Pancreas (tissue), 10 donors: ENCODE data around the gene NECAB2. TPM values are rescaled to one million over a fixed set of nuclear protein-coding genes. Genes with fewer than 3 reads are reported as not detected.
A peak's percentile ranks its signal among the peaks of the same experiment; 100 is the strongest.

Source experiments
- ATAC-seq, 4 donors: fragments of 200-7000 bp; cut with Tn5 transposase; one replicate each; pipeline versions ENCODE4 v1.8.0 to v1.9.1; 2020; ENCODE audit warnings: mild to moderate bottlenecking in 4 of 4, moderate library complexity in 4 of 4
- DNase-seq, 6 donors: peaks; one replicate each; pipeline ENCODE4 v3.0.0-alpha.2; 2020
- FAIRE-seq: peaks from 2 replicates; lab custom pipeline; 2012; peaks lifted over from hg19 to GRCh38; lab: Jason Lieb, UNC
- H3K27ac ChIP-seq, 4 donors: fragments of 200-600 bp; sonication (generic); 1 replicate in 3 of 4; 2 replicates in 1 of 4; pipeline versions ENCODE4 v1.5.0 to v1.8.0; 2020
- H3K27me3 ChIP-seq, 4 donors: fragments of 200-600 bp; one replicate each; pipeline ENCODE4 v1.8.0; 2021
- H3K36me3 ChIP-seq, 3 donors: fragments of 200-600 bp; sonication (generic) in 1 of 3; one replicate each; pipeline versions ENCODE4 v1.5.0 to v1.8.0; 2020 to 2021
- H3K4me1 ChIP-seq, 3 donors: fragments of 200-600 bp; one replicate each; pipeline ENCODE4 v1.8.0; 2021
- H3K4me3 ChIP-seq, 4 donors: fragments of 200-600 bp; sonication (generic) in 2 of 4; one replicate each; pipeline versions ENCODE4 v1.5.0 to v1.8.0; 2020 to 2021
- H3K9me3 ChIP-seq, 4 donors: fragments of 200-600 bp; one replicate each; pipeline ENCODE4 v1.8.0; 2021
- CTCF ChIP-seq, 4 donors: fragments of 200-600 bp; sonication (generic) in 3 of 4; IDR thresholded peaks; one replicate each; pipeline versions ENCODE4 v1.5.0 to v1.8.0; 2021; ENCODE audit warnings: antibody characterized with exemption in 4 of 4
- WGBS, 2 donors: extraction: QIAGEN DNeasy Blood & Tissue Kit; methylation state at CpG; one replicate each; pipeline ENCODE4 v1.1.7; 2013; 5-methylcytosine and 5-hydroxymethylcytosine counted together
- intact Hi-C, 3 donors: fragments of 100-400 bp; cut with DNase I; formaldehyde crosslinking; loops; one replicate each; pipeline versions ENCODE4 v1.11.1 to v1.14.2; 2022
- polyA plus RNA-seq, 2 donors: library from polyadenylated mRNA; stranded (reverse); fragments of 200-250 nt; gene quantifications; one replicate each; pipeline ENCODE4 v1.2.3, GENCODE V29; 2013
- total RNA-seq, 6 donors: library from RNA; stranded (reverse); fragmentation: NEBNext Ultra II Directional in 4 of 6; extraction: Animal tissue kit (Norgen Biotek cat#: 25700) in 4 of 6; gene quantifications; one replicate each; pipeline versions ENCODE4 v1.2.1 to v1.2.4, GENCODE V29; 2021 to 2023
- donor health status: healthy with polysubstance abuse.
- donor health status: DM: no; HTN: no; CAD: no; lungs with moderate emphysema.
- donor health status: DM: no; HTN: no; CAD: no.
- donor health status: control.
- donor health status: control.
- donor health status: Bipolar disorder and iron deficiency.
- donor health status: DM: yes; HTN: yes; CAD: no.
- donor health status: DM: no; HTN: no; CAD: no.
- donor health status: DM: no; HTN: no; CAD: no.
- donor health status: DM: yes; HTN: yes; CAD: no.

NECAB2 gene
- total and polyA plus RNA-seq, 8 donors: 0.37 to 23.8 (median 1.2) TPM

- Histone ChIP-seq H3K27ac (no peak overlapping the region), H3K4me1 (no peaks in the 10 kb centered on the region), H3K9me3 (no peaks in the 10 kb centered on the region), H3K36me3 (no peaks in the 10 kb centered on the region), H3K4me3 (no peak overlapping the region), H3K27me3 (no peaks in the 10 kb centered on the region)
- WGBS, 2 donors: 82 to 90% methylated on average over 19 of the region's 19 CpGs
- no peak for ATAC-seq
- FAIRE-seq: no peak
- peak in 1 of 6 donors; percentile 26 for DNase-seq
- intact Hi-C loops: no loop called here
- no peak for TF ChIP-seq CTCF (IDR thresholded peaks at IDR 0.05)
Observed at GRCh38 chr16:83972256-83973008, 4.4 kb downstream of the NECAB2 start.

- ATAC-seq (no peak), FAIRE-seq (no peak), DNase-seq (peak in 1 of 6 donors; percentile 27)
- intact Hi-C loops: no loop called here
- H3K9me3 ChIP-seq: no peaks in the 10 kb centered on the region
- no peak overlapping the region for H3K4me3 ChIP-seq
- H3K36me3 ChIP-seq: no peaks in the 10 kb centered on the region
- H3K27ac ChIP-seq: no peak overlapping the region
- no peaks in the 10 kb centered on the region for H3K4me1 ChIP-seq
- no peak for TF ChIP-seq CTCF (IDR thresholded peaks at IDR 0.05)
- WGBS, 2 donors: 80 to 81% methylated on average over 10 of the region's 10 CpGs
- no peaks in the 10 kb centered on the region for H3K27me3 ChIP-seq
Observed at GRCh38 chr16:83973077-83973476, 5.0 kb downstream of the NECAB2 start.

- ATAC-seq: no peak
Observed at GRCh38 chr16:83973581-83974385, 5.7 kb downstream of the NECAB2 start.

GRCh38 chr16:83974475-83974874 lies 6.4 kb downstream of the NECAB2 start:
- Histone ChIP-seq H3K36me3 (no peaks in the 10 kb centered on the region), H3K4me3 (no peak overlapping the region), H3K27me3 (no peaks in the 10 kb centered on the region), H3K4me1 (no peaks in the 10 kb centered on the region), H3K9me3 (no peaks in the 10 kb centered on the region), H3K27ac (no peak overlapping the region)
- WGBS, 2 donors: 65 to 69% methylated on average over 7 of the region's 7 CpGs
- intact Hi-C loops: no loop called here
- DNase-seq (no peak), FAIRE-seq (no peak), ATAC-seq (no peak)
- TF ChIP-seq CTCF (IDR thresholded peaks at IDR 0.05): no peak

More at GRCh38 chr16:83973581-83974385, 5.7 kb downstream of the NECAB2 start:
- Histone ChIP-seq H3K27ac (no peak overlapping the region), H3K27me3 (no peaks in the 10 kb centered on the region), H3K4me3 (no peak overlapping the region), H3K9me3 (no peaks in the 10 kb centered on the region), H3K4me1 (no peaks in the 10 kb centered on the region), H3K36me3 (no peaks in the 10 kb centered on the region)
- intact Hi-C loops: no loop called here
- FAIRE-seq (no peak), DNase-seq (peak in 1 of 6 donors; percentile 23)
- WGBS, 2 donors: 80 to 83% methylated on average over 22 of the region's 22 CpGs
- TF ChIP-seq CTCF (IDR thresholded peaks at IDR 0.05): no peak
